ENCODE measurements around the gene RXYLT1.

RXYLT1 gene

DNA sequence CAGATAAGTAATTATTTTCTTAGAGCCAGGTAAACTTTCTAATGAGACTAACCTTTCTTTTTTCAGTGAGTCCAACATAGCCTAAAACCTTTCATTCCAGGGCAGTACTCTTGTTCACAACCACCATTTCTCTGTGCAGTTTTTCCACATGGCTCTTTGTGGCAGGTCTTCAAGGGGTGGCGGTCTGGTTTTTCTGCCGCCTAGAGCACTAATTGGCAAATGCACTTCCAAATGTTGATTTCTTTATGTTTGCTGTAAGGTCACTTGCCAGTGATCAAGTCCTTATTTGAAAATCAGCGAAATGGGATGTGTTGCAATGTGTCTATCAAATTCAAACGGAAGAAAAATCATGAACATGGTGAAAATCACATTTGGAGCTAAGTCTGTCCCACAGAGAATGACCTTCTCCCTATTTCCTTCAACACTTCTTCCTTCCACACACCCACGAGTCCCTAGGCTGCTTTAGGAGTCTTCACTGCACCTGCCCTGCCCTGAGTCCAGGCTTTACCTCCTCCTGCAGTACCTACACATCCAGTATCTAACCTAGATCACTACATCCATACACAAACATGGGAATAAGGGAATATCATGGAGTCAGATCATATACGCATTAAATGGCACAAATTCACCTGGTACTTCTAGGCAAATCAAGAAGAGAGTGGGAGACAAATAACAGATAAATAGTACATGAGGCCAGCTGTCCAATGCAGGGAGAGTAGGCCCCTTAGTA is 66.7 kb downstream of the RXYLT1 start:
- DNase-seq (ENCODE audit: low read depth) = no peak
- no peak overlapping the region for H3K4me3 ChIP-seq (ENCODE audit: low read depth, low read length)
- no peak for TF ChIP-seq POLR2A (IDR thresholded peaks at IDR 0.05; ENCODE audit: extremely low read depth, insufficient read length)
- no peak for TF ChIP-seq MYC (IDR thresholded peaks at IDR 0.05; ENCODE audit: low read depth, low read length)
- TF ChIP-seq, protein P1, sequence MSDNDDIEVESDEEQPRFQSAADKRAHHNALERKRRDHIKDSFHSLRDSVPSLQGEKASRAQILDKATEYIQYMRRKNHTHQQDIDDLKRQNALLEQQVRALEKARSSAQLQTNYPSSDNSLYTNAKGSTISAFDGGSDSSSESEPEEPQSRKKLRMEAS (IDR thresholded peaks at IDR 0.05; ENCODE audit: low read depth, low read length) = no peak
- TF ChIP-seq, protein P2, sequence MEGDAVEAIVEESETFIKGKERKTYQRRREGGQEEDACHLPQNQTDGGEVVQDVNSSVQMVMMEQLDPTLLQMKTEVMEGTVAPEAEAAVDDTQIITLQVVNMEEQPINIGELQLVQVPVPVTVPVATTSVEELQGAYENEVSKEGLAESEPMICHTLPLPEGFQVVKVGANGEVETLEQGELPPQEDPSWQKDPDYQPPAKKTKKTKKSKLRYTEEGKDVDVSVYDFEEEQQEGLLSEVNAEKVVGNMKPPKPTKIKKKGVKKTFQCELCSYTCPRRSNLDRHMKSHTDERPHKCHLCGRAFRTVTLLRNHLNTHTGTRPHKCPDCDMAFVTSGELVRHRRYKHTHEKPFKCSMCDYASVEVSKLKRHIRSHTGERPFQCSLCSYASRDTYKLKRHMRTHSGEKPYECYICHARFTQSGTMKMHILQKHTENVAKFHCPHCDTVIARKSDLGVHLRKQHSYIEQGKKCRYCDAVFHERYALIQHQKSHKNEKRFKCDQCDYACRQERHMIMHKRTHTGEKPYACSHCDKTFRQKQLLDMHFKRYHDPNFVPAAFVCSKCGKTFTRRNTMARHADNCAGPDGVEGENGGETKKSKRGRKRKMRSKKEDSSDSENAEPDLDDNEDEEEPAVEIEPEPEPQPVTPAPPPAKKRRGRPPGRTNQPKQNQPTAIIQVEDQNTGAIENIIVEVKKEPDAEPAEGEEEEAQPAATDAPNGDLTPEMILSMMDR (IDR thresholded peaks at IDR 0.05; ENCODE audit: low read depth, low read length) = no peak

DNA sequence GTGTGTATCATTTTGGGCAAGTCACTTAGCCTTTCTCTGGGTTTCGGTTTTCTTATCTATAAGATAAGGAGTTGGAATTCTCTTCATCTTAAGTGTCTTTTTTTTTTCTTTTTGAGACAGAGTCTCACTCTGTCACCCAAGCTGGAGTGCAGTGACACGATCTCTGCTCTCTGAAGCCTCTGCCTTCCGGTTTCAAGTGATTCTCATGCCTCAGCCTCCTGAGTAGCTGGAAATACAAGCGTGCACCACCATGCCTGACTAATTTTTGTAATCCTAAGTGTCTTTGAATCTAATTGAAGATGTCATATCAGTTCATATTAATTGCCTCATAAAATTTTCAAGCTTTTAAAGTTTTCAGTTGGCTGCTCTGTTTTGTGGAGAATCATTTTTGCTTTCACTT is 68.7 kb downstream of the RXYLT1 start:
- DNase-seq (ENCODE audit: low read depth) = no peak
- H3K4me3 ChIP-seq (ENCODE audit: low read depth, low read length) = no peak overlapping the region
- TF ChIP-seq, protein P2 (IDR thresholded peaks at IDR 0.05; ENCODE audit: low read depth, low read length) = no peak
- TF ChIP-seq POLR2A (IDR thresholded peaks at IDR 0.05; ENCODE audit: extremely low read depth, insufficient read length) (no peak), MYC (IDR thresholded peaks at IDR 0.05; ENCODE audit: low read depth, low read length) (no peak)
- TF ChIP-seq, protein P1 (IDR thresholded peaks at IDR 0.05; ENCODE audit: low read depth, low read length) = no peak

DNA sequence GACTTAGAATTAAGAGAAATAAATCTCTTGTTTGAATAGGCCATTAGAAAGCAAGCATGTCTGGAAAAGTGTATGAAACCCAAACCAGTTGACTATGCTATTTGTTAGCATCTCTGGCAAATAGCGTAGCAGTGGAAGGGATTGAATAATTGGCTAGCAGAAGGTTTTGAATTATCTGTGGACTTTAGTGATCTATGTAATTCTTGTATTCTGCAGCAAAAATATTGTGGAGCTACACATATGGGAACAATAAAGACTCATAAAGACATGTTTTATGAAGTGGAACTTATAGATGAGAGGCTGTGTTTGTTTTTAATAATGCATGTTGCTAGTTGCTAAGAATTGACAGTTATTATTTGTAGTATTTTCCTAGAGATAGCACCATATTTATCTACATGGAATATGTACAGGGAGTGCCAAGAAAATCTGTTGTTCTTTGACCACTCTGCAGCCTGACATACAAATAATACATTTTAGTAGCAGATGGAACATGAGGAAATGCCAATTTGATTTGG is 69.5 kb downstream of the RXYLT1 start:
- TF ChIP-seq, protein P1 (IDR thresholded peaks at IDR 0.05; ENCODE audit: low read depth, low read length) = no peak
- TF ChIP-seq, protein P2 (IDR thresholded peaks at IDR 0.05; ENCODE audit: low read depth, low read length) = no peak
- TF ChIP-seq POLR2A (IDR thresholded peaks at IDR 0.05; ENCODE audit: extremely low read depth, insufficient read length) (no peak), MYC (IDR thresholded peaks at IDR 0.05; ENCODE audit: low read depth, low read length) (no peak)
- DNase-seq (ENCODE audit: low read depth) = no peak
- H3K4me3 ChIP-seq (ENCODE audit: low read depth, low read length) = no peak overlapping the region

DNA sequence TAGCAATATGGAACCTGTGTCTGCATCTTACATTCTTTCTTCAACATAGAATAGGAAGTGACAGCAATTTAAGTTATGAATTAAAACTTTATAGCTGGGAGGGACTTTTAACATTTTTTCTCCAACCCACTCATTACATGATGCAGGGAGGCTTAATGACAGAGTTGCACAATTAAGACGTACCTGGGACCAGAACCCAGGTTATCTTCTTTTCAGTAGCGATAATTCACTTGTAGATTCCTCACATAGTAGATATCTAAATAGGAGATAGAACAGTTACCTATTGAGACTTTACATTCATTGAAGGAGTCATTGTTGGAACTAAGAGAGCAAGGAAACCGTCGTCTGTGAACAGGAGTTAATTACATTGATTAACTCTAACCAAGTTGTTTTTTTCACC is 69.9 kb downstream of the RXYLT1 start:
- DNase-seq (ENCODE audit: low read depth) = no peak

DNA sequence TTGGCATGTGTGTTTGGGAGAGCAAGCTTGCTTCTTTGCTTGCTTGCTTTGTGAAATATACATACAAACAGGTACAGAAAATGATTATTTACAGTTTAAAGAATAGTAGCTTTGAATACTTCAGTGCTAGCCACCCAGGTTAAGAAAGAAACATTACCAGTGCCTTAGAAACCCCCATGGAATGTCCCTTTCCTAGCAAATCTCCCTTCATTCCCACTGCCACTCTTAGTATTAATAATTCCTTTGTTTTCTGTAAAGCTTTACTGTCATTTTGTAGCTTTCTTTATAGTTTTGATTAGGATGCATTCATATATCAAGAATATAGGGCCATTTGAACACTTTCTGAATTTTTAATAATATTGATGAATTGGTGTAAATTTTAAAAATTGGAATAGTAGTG is 74.3 kb downstream of the RXYLT1 start:
- no peak overlapping the region for H3K4me3 ChIP-seq (ENCODE audit: low read depth, low read length)
- no peak for DNase-seq (ENCODE audit: low read depth)
- no peak for TF ChIP-seq MYC (IDR thresholded peaks at IDR 0.05; ENCODE audit: low read depth, low read length)
- TF ChIP-seq POLR2A (IDR thresholded peaks at IDR 0.05; ENCODE audit: extremely low read depth, insufficient read length) = no peak
- TF ChIP-seq, protein P2 (IDR thresholded peaks at IDR 0.05; ENCODE audit: low read depth, low read length) = no peak
- TF ChIP-seq, protein P1 (IDR thresholded peaks at IDR 0.05; ENCODE audit: low read depth, low read length) = no peak

More for the DNA sequence above, 69.9 kb downstream of the RXYLT1 start:
- no peak overlapping the region for H3K4me3 ChIP-seq (ENCODE audit: low read depth, low read length)
- TF ChIP-seq MYC (IDR thresholded peaks at IDR 0.05; ENCODE audit: low read depth, low read length) (no peak), POLR2A (IDR thresholded peaks at IDR 0.05; ENCODE audit: extremely low read depth, insufficient read length) (no peak)
- TF ChIP-seq, protein P1 (IDR thresholded peaks at IDR 0.05; ENCODE audit: low read depth, low read length) = no peak
- TF ChIP-seq, protein P2 (IDR thresholded peaks at IDR 0.05; ENCODE audit: low read depth, low read length) = no peak

Data from NB4 (cell line).